Prostate gland (tissue), 2 donors: Measurements from ENCODE around the gene RTP3. TPM values are rescaled to one million over a fixed set of nuclear protein-coding genes. Genes with fewer than 3 reads are reported as not detected.

ENCODE experiments used
- DNase-seq: peaks from one replicate; pipeline ENCODE4 v3.0.0-alpha.2; 2019; ENCODE audit warnings: low spot score
- H3K27ac ChIP-seq, 2 donors: fragments of 200-600 bp; sonication (generic); 2 replicates each; pipeline ENCODE4 v1.5.1; 2017 to 2019
- H3K27me3 ChIP-seq: fragments of 200-600 bp; sonication (generic); replicated peaks from 2 replicates; pipeline ENCODE4 v1.5.1; 2019; ENCODE audit not compliant: insufficient read depth
- H3K36me3 ChIP-seq, 2 donors: fragments of 200-600 bp; sonication (generic); 1 replicate in 1 of 2; 2 replicates in 1 of 2; pipeline versions ENCODE4 v1.5.1 to v1.8.1; 2017 to 2019
- H3K4me1 ChIP-seq: fragments of 200-600 bp; sonication (generic); replicated peaks from 2 replicates; pipeline ENCODE4 v1.5.1; 2019
- H3K4me3 ChIP-seq, 2 donors: fragments of 200-600 bp; sonication (generic); 2 replicates each; pipeline ENCODE4 v1.5.1; 2017 to 2019
- H3K9me3 ChIP-seq: fragments of 200-600 bp; sonication (generic); 2 replicates; pipeline ENCODE4 v1.5.1; 2017
- CTCF ChIP-seq, 4 experiments: fragments of 200-600 bp in 2 of 4; fragments of 450-650 bp in 2 of 4; sonication (generic) in 2 of 4; IDR thresholded peaks; 1 replicate in 3 of 4; 2 replicates in 1 of 4; pipeline ENCODE4 v1.5.1; 2016 to 2019; ENCODE audit warnings: antibody characterized with exemption in 4 of 4, mild to moderate bottlenecking in 2 of 4, moderate library complexity in 2 of 4
- POLR2A ChIP-seq: fragments of 450-650 bp; IDR thresholded peaks from one replicate; pipeline ENCODE4 v1.6.1; 2016; ENCODE audit warnings: antibody characterized with exemption, mild to moderate bottlenecking
- POLR2AphosphoS5 ChIP-seq: sonication (generic); formaldehyde crosslinking; IDR thresholded peaks from one replicate; pipeline ENCODE4 v1.6.1; 2017; ENCODE audit warnings: antibody characterized with exemption
- WGBS: methylation state at CpG from one replicate; pipeline ENCODE4 v1.1.5; 2018; 5-methylcytosine and 5-hydroxymethylcytosine counted together
- intact Hi-C: fragments of 100-400 bp; cut with DNase I; formaldehyde crosslinking; loops from one replicate; pipeline ENCODE4 v1.14.2; 2022
- total RNA-seq, 2 donors: library from RNA; depleted of rRNA; stranded (reverse); fragments of >200 nt; gene quantifications; one replicate each; pipeline ENCODE4 v1.1.0, GENCODE V29; 2016

Gene RTP3
- total RNA-seq, 2 donors from 2014 or later: 0.68 TPM; not detected in 1

DNA sequence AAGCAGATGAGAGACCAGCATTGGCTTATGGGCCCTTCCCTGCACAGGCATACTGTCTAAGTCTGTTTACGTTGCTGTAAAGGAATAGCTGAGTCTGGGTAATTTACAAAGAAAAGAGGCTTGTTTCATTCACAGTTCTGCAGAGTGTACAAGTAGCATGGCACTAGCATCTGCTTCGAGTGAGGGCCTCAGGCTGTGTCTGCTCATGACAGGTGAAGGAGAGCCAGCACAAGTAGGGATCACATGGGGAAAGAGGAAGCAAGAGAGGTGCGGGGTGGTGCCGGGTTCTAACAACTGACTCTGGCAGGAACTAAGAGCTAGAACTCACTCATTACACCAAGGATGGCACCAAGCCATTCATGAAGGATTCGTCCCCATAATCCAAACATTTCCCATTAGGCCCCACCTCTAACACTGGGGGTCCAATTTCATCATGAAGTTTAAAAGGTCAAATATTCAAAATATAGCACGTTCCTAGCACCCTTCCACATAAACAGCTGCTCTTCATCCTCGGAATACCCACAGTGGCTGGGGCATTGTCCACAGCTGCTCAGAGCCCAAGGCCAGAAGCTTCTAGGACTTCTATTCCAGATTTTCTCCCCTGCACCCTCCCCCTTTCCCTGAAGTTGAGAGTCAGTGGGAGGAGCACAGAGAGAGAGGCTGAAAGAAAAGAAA is 5.6 kb downstream of the RTP3 start:
- 75% methylated on average over 7 of the region's 7 CpGs for WGBS
- Histone ChIP-seq H3K27me3 (no peaks in the 10 kb centered on the region), H3K27ac (no peak overlapping the region), H3K36me3 (no peaks in the 10 kb centered on the region), H3K4me1 (no peaks in the 10 kb centered on the region), H3K4me3 (no peak overlapping the region), H3K9me3 (no peaks in the 10 kb centered on the region)
- intact Hi-C loops: no loop called here
- DNase-seq: no peak
- TF ChIP-seq CTCF (IDR thresholded peaks at IDR 0.05): no peak

DNA sequence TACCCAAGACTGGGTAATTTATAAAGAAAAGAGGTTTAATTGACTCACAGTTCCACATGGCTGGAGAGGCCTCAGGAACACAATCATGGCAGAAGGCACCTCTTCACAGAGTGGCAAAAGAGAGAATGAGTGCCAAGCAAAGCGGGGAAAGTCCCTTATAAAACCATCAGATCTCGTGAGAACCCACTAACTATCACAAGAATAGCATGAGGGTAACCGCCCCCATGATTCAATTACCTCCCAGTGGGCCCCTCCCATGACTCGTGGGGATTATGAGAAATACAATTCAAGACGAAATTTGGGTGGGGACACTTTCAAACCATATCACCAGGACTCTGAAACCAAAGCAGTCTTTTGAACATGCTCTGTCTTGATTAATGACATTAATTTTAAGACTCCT is 7.0 kb downstream of the RTP3 start:
- H3K9me3 ChIP-seq: no peaks in the 10 kb centered on the region
- no peaks in the 10 kb centered on the region for H3K27me3 ChIP-seq
- H3K27ac ChIP-seq: no peak overlapping the region
- no peaks in the 10 kb centered on the region for H3K4me1 ChIP-seq
- TF ChIP-seq CTCF (IDR thresholded peaks at IDR 0.05) (no peak), POLR2A (no peak), POLR2AphosphoS5 (no peak)
- no peak overlapping the region for H3K4me3 ChIP-seq
- 54% methylated on average over 5 of the region's 5 CpGs for WGBS
- H3K36me3 ChIP-seq: no peaks in the 10 kb centered on the region
- intact Hi-C loops: no loop called here
- no peak for DNase-seq

DNA sequence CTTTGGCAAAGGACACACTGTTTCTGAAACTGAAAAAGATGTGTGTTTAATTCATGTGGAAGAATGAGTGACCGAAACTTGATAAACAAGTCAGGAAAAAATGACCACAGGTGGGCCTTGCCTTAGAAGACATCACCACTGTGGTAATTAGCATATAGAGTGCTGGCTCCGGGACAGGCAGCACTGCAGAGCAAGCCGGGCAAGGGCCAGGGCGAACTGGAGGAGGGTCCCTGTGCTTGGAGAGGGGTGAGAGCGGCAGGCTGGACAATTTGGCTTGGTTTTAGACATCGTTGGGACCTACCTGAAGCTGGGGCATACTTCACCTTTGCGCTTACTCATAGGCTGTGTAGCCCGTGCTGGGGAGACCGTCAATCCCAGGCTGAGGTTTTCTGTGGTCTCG is 8.2 kb downstream of the RTP3 start:
- intact Hi-C loops: no loop called here
- TF ChIP-seq POLR2AphosphoS5: no peak
- TF ChIP-seq CTCF (IDR thresholded peaks at IDR 0.05): no peak
- TF ChIP-seq POLR2A: no peak
- no peak for DNase-seq
- H3K36me3 ChIP-seq: no peaks in the 10 kb centered on the region
- H3K27ac ChIP-seq: no peak overlapping the region
- 83% methylated on average over 10 of the region's 10 CpGs for WGBS
- H3K9me3 ChIP-seq: no peaks in the 10 kb centered on the region
- no peaks in the 10 kb centered on the region for H3K27me3 ChIP-seq
- H3K4me1 ChIP-seq: no peaks in the 10 kb centered on the region
- H3K4me3 ChIP-seq: no peak overlapping the region

DNA sequence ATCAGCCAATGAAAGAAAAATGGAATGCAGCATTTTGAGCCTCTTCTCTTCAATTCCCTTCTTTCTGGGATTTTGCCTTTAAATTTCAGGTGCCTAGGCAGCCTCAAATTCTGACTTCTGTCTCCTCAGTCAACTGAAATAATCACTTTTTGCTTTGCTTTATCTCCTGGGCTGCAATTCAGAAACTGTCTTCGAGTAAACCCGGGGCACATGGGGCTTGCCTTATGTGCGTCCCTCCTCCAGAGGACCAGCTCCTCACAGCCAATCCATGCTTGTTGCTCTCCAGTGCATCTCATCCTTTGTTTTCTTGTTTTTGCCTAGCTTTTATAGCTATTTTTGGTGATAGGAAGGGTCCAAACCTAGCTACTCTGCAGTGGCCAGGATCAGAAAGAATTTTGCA is 8.8 kb downstream of the RTP3 start:
- Histone ChIP-seq H3K4me3 (no peak overlapping the region), H3K36me3 (no peaks in the 10 kb centered on the region), H3K9me3 (no peaks in the 10 kb centered on the region), H3K4me1 (no peaks in the 10 kb centered on the region), H3K27ac (no peak overlapping the region), H3K27me3 (no peaks in the 10 kb centered on the region)
- no peak for DNase-seq
- no peak for TF ChIP-seq POLR2A
- TF ChIP-seq CTCF (IDR thresholded peaks at IDR 0.05): no peak
- TF ChIP-seq POLR2AphosphoS5: no peak
- 92% methylated on average over 3 of the region's 3 CpGs for whole genome bisulfite sequencing
- intact Hi-C loops: no loop called here

- TF ChIP-seq POLR2AphosphoS5 (no peak), CTCF (IDR thresholded peaks at IDR 0.05) (no peak), POLR2A (no peak)
- no peaks in the 10 kb centered on the region for H3K36me3 ChIP-seq
- H3K9me3 ChIP-seq: no peaks in the 10 kb centered on the region
- WGBS: 92% methylated on average over 4 of the region's 4 CpGs
- intact Hi-C loops: no loop called here
- H3K4me1 ChIP-seq: no peaks in the 10 kb centered on the region
- H3K27me3 ChIP-seq: no peaks in the 10 kb centered on the region
- H3K27ac ChIP-seq: no peak overlapping the region
- no peak overlapping the region for H3K4me3 ChIP-seq
- no peak for DNase-seq
Observed at GRCh38 chr3:46508850-46509591, 11.2 kb downstream of the RTP3 start.
